Epithelial cell of proximal tubule (primary cell): Measurements from ENCODE around the gene SCN3A. TPM values are rescaled to one million over a fixed set of nuclear protein-coding genes. Genes with fewer than 3 reads are reported as not detected.

ENCODE experiments used
- DNase-seq: peaks from one replicate; pipeline ENCODE4 v3.0.0-alpha.2; 2011; ENCODE audit warnings: low read depth
- H3K4me3 ChIP-seq: 2 replicates; pipeline ENCODE4 v1.5.1; 2011; ENCODE audit warnings: low read depth, mild to moderate bottlenecking, low read length
- CTCF ChIP-seq: conservative IDR thresholded peaks from 2 replicates; pipeline ENCODE4 v1.5.1; 2012; ENCODE audit warnings: low read depth, mild to moderate bottlenecking, low read length
- total RNA-seq: library from RNA; depleted of rRNA; stranded (reverse); fragments of >200 nt; gene quantifications from 2 replicates; pipeline ENCODE4 v1.2.3, GENCODE V29; 2015

SCN3A gene
- total RNA-seq, 1 donor from 2014 or later, result 0.52 TPM

GRCh38 chr2:165193178-165193777, 10.6 kb downstream of the SCN3A start:
- DNase-seq, result no peak
- no peak overlapping the region for H3K4me3 ChIP-seq
- no peak for TF ChIP-seq CTCF

- DNase-seq, result no peak
- no peak for TF ChIP-seq CTCF
- no peak overlapping the region for H3K4me3 ChIP-seq
These were observed 11.1 kb downstream of the SCN3A start for GRCh38 chr2:165192729-165193128.

DNA sequence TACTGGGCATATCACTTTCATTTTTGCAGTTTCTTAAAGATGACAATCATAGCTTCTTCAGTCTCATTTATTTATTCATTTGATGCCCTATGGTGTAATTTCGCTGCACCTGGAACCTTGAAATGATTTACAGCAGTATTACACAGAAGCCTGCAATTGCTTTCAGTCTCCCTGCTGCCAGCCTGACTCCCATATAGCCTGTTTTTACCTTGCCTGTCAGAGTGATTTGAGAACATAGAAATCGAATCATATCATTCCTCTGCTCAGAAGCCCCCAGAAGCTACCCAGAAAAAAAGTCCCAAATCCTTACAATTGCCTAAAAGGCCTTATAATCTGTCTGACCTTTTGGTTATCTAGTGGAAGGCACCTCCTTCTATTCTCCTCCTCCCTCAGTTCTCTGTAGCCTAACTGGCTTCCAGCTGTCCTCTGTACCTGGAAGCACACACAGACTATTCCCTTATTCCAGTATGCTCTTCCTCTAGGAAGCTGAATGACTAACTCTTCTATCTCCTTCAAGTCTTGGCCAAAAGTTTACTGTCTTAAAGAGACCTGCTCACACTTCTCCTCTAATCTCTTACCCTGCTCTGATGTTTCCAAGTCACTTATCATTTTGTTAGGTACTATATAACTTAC, 12.6 kb downstream of the SCN3A start:
- no peak overlapping the region for H3K4me3 ChIP-seq
- TF ChIP-seq CTCF, result no peak
- no peak for DNase-seq

DNA sequence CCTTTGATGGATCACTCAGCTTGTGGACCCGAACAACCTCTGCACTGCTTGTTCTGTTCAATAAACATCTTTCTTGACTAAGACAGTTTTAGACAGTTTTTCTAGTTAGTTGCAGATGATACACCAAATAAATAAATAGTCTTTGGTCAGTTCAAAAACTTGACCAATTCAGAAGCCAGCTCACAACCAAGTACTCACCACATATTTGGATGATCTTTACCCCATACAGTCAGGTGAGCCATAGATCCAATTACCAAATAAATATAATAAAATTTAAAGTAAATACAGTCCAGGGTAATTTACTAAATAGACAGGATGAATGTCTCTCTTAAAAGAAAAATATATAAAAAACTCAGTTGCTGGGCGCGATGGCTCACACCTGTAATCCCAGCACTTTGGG, 18.2 kb downstream of the SCN3A start:
- H3K4me3 ChIP-seq, result no peak overlapping the region
- TF ChIP-seq CTCF, result no peak
- no peak for DNase-seq

GRCh38 chr2:165182029-165182428, 21.8 kb downstream of the SCN3A start:
- no peak for TF ChIP-seq CTCF
- DNase-seq, result no peak
- no peak overlapping the region for H3K4me3 ChIP-seq

DNA sequence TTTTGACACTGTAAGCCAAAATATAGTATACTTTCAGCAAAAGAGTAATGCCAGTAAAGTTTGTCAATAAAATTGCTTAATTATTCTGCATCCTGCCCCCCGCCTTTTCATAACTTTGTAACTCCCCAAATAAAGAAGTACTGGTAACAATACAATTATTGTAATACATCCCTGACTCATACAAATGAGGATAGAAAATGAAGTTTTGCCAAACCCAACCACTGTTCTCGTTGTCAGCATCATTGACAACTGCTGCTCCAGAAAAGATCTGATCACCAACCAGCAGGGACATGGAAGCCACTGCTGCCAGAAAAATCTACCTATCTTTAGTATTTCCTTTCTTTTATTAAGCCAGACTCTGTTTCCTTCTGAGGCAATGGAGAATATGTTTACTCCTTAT, 27.1 kb downstream of the SCN3A start:
- TF ChIP-seq CTCF, result no peak
- no peak overlapping the region for H3K4me3 ChIP-seq
- no peak for DNase-seq

- no peak overlapping the region for H3K4me3 ChIP-seq
- TF ChIP-seq CTCF, result no peak
- DNase-seq, result no peak
These were observed 30.6 kb downstream of the SCN3A start for GRCh38 chr2:165173215-165173614.
